ENCODE measurements around the gene STMN3. TPM values are rescaled to one million over a fixed set of nuclear protein-coding genes. Genes with fewer than 3 reads are reported as not detected.

The STMN3 gene
- total and polyA plus RNA-seq, 4 donors: 0.42 to 2.9 (median 0.91) TPM

GRCh38 chr20:63696628-63697356 lies 43.6 kb upstream of the STMN3 start, which contains the start of gene TNFRSF6B:
Gene TNFRSF6B (plus strand): TSS chr20:63696652. CDS start chr20:63696768, 116 bp downstream.
- no peak for TF ChIP-seq FOXA1 (IDR thresholded peaks at IDR 0.05)
- no peak for TF ChIP-seq RAD21 (IDR thresholded peaks at IDR 0.05)
- peak in 1 of 2 donors; percentile 10 for TF ChIP-seq HNF4A (conservative IDR thresholded peaks at IDR 0.05)
- TF ChIP-seq FOXA2 (IDR thresholded peaks at IDR 0.05): no peak
- no peak for TF ChIP-seq GABPA (IDR thresholded peaks at IDR 0.05 in 1 of 2, conservative IDR thresholded peaks at IDR 0.05 in 1 of 2)
- 39% methylated on average over 52 of the region's 52 CpGs for WGBS
- Histone ChIP-seq H3K9ac (ENCODE audit: low read depth in 1 of 2, low read length in 2 of 2) (no peak within 1 kb of the TSS), H3K9me3 (ENCODE audit: control insufficient read depth in 4 of 4, low read length in 3 of 4) (no peaks in the 10 kb centered on the region), H3K27me3 (ENCODE audit: control insufficient read depth in 4 of 4, insufficient read depth in 4 of 4, low read length in 3 of 4) (no peaks in the 10 kb centered on the region), H3K4me3 (ENCODE audit: low read depth in 1 of 3, low read length in 3 of 3) (no peak within 1 kb of the TSS), H3K4me1 (ENCODE audit: control insufficient read depth in 4 of 4, insufficient read depth in 4 of 4, low read length in 3 of 4) (peaks cover 7 to 22% (median 13%) of the 10 kb centered on the region in 4 donors), H3K27ac (ENCODE audit: low read depth in 1 of 2, low read length in 2 of 2) (no peak within 1 kb of the TSS), H3K36me3 (ENCODE audit: control insufficient read depth in 4 of 4, insufficient read depth in 3 of 4, low read depth in 1 of 4, low read length in 3 of 4) (peaks cover 0 to 3% (median under 1%) of the 10 kb centered on the region in 4 donors)
- no peak for DNase-seq (ENCODE audit: low spot score)

GRCh38 chr20:63696306-63696627 lies 43.0 kb upstream of the STMN3 start:
- 41% methylated on average over 6 of the region's 6 CpGs for WGBS
- Histone ChIP-seq H3K36me3 (ENCODE audit: control insufficient read depth in 4 of 4, insufficient read depth in 3 of 4, low read depth in 1 of 4, low read length in 3 of 4) (peaks cover 0 to 3% (median 1%) of the 10 kb centered on the region in 4 donors), H3K27me3 (ENCODE audit: control insufficient read depth in 4 of 4, insufficient read depth in 4 of 4, low read length in 3 of 4) (no peaks in the 10 kb centered on the region), H3K9me3 (ENCODE audit: control insufficient read depth in 4 of 4, low read length in 3 of 4) (no peaks in the 10 kb centered on the region), H3K27ac (ENCODE audit: low read depth in 1 of 2, low read length in 2 of 2) (no peak overlapping the region), H3K9ac (ENCODE audit: low read depth in 1 of 2, low read length in 2 of 2) (no peak overlapping the region), H3K4me3 (ENCODE audit: low read depth in 1 of 3, low read length in 3 of 3) (no peak overlapping the region), H3K4me1 (ENCODE audit: control insufficient read depth in 4 of 4, insufficient read depth in 4 of 4, low read length in 3 of 4) (peaks cover 7 to 22% (median 13%) of the 10 kb centered on the region in 4 donors)
- TF ChIP-seq REST (IDR thresholded peaks at IDR 0.05) (no peak), NR2F2 (IDR thresholded peaks at IDR 0.05) (no peak), CTCF (IDR thresholded peaks at IDR 0.05; ENCODE audit: low read depth, low read length, missing input control) (no peak), TAF1 (conservative IDR thresholded peaks at IDR 0.05) (no peak), RXRA (IDR thresholded peaks at IDR 0.05) (no peak), MAX (IDR thresholded peaks at IDR 0.05) (no peak), SP1 (IDR thresholded peaks at IDR 0.05) (no peak)
- DNase-seq (ENCODE audit: low spot score): peak; percentile 62
